IPS DF 6.9 (cell line): ENCODE data around the gene HK1.

Source experiments
- DNase-seq: peaks from one replicate; pipeline ENCODE4 v3.0.0-alpha.2; 2013; ENCODE audit warnings: low read depth, low spot score
- H3K27ac ChIP-seq: one replicate; pipeline ENCODE4 v1.5.1; 2013; ENCODE audit warnings: low read length, control low read depth
- H3K27me3 ChIP-seq: 2 replicates; pipeline ENCODE4 v1.6.1; 2013; ENCODE audit warnings: mild to moderate bottlenecking, low read length; ENCODE audit not compliant: control insufficient read depth, insufficient read depth
- H3K36me3 ChIP-seq: 2 replicates; pipeline ENCODE4 v1.6.1; 2013; ENCODE audit warnings: low read length; ENCODE audit not compliant: control insufficient read depth, insufficient read depth
- H3K4me1 ChIP-seq: 2 replicates; pipeline ENCODE4 v1.6.1; 2013; ENCODE audit warnings: low read length; ENCODE audit not compliant: control insufficient read depth, insufficient read depth
- H3K4me3 ChIP-seq: 2 replicates; pipeline ENCODE4 v1.5.1; 2013; ENCODE audit warnings: mild to moderate bottlenecking, low read length
- H3K9me3 ChIP-seq: 2 replicates; pipeline ENCODE4 v1.6.1; 2013; ENCODE audit warnings: low read length, inconsistent platforms; ENCODE audit not compliant: control insufficient read depth, insufficient read depth
- WGBS: extraction: QIAGEN DNeasy Blood & Tissue Kit; methylation state at CpG from one replicate; pipeline ENCODE4 v1.1.7; 2013; ENCODE audit warnings: mixed read lengths, missing lambda C conversion rate; ENCODE audit not compliant: insufficient read length, insufficient coverage; 5-methylcytosine and 5-hydroxymethylcytosine counted together

The HK1 gene

GRCh38 chr10:69344591-69345252 is 66.4 kb downstream of the HK1 start:
- Histone ChIP-seq H3K4me3 (no peak overlapping the region), H3K4me1 (peaks cover 9% of the 10 kb centered on the region), H3K27ac (no peak overlapping the region), H3K9me3 (no peaks in the 10 kb centered on the region), H3K27me3 (no peaks in the 10 kb centered on the region), H3K36me3 (peaks cover 2% of the 10 kb centered on the region; the same call in 1 of the 2 replicates)
- WGBS = no CpG with 5 or more reads among the region's 13 CpGs
- DNase-seq = no peak

GRCh38 chr10:69345402-69345801 is 67.1 kb downstream of the HK1 start:
- H3K4me1 ChIP-seq = peaks cover 9% of the 10 kb centered on the region
- peaks cover 2% of the 10 kb centered on the region; the same call in 1 of the 2 replicates for H3K36me3 ChIP-seq
- WGBS = no CpG with 5 or more reads among the region's 2 CpGs
- no peaks in the 10 kb centered on the region for H3K27me3 ChIP-seq
- H3K9me3 ChIP-seq = no peaks in the 10 kb centered on the region
- H3K27ac ChIP-seq = no peak overlapping the region
- DNase-seq = no peak
- H3K4me3 ChIP-seq = no peak overlapping the region

- H3K27me3 ChIP-seq = no peaks in the 10 kb centered on the region
- H3K27ac ChIP-seq = no peak overlapping the region
- H3K9me3 ChIP-seq = no peaks in the 10 kb centered on the region
- no peak overlapping the region for H3K4me3 ChIP-seq
- no peak for DNase-seq
- peaks cover 9% of the 10 kb centered on the region for H3K4me1 ChIP-seq
- WGBS = no CpG with 5 or more reads among the region's 8 CpGs
- peaks cover 2% of the 10 kb centered on the region; the same call in 1 of the 2 replicates for H3K36me3 ChIP-seq
Measured at GRCh38 chr10:69345890-69346474, 67.7 kb downstream of the HK1 start.

- peaks cover 9% of the 10 kb centered on the region for H3K4me1 ChIP-seq
- no peak for DNase-seq
- no peak overlapping the region for H3K4me3 ChIP-seq
- H3K36me3 ChIP-seq = peaks cover 2% of the 10 kb centered on the region; the same call in 1 of the 2 replicates
- no CpG with 5 or more reads among the region's 5 CpGs for WGBS
- no peak overlapping the region for H3K27ac ChIP-seq
- H3K27me3 ChIP-seq = no peaks in the 10 kb centered on the region
- H3K9me3 ChIP-seq = no peaks in the 10 kb centered on the region
Measured at GRCh38 chr10:69346776-69347175, 68.5 kb downstream of the HK1 start.

- H3K9me3 ChIP-seq = no peaks in the 10 kb centered on the region
- WGBS = no CpG with 5 or more reads among the region's 10 CpGs
- peaks cover 9% of the 10 kb centered on the region for H3K4me1 ChIP-seq
- no peak overlapping the region for H3K27ac ChIP-seq
- H3K4me3 ChIP-seq = no peak overlapping the region
- H3K27me3 ChIP-seq = no peaks in the 10 kb centered on the region
- DNase-seq = no peak
- peaks cover 1% of the 10 kb centered on the region; the same call in 1 of the 2 replicates for H3K36me3 ChIP-seq
Measured at GRCh38 chr10:69348816-69349541, 70.7 kb downstream of the HK1 start.

- Histone ChIP-seq H3K27me3 (no peaks in the 10 kb centered on the region), H3K4me3 (no peak overlapping the region), H3K36me3 (no peaks in the 10 kb centered on the region), H3K27ac (no peak overlapping the region), H3K9me3 (no peaks in the 10 kb centered on the region), H3K4me1 (peaks cover 9% of the 10 kb centered on the region)
- no peak for DNase-seq
- no CpG with 5 or more reads among the region's 3 CpGs for WGBS
Measured at GRCh38 chr10:69349542-69349888, 71.2 kb downstream of the HK1 start.

GRCh38 chr10:69351589-69351988 is 73.3 kb downstream of the HK1 start:
- Histone ChIP-seq H3K36me3 (no peaks in the 10 kb centered on the region), H3K27me3 (no peaks in the 10 kb centered on the region), H3K4me1 (no peaks in the 10 kb centered on the region), H3K9me3 (no peaks in the 10 kb centered on the region), H3K4me3 (no peak overlapping the region), H3K27ac (no peak overlapping the region)
- no peak for DNase-seq
- no CpG with 5 or more reads among the region's 4 CpGs for WGBS

- DNase-seq = no peak
- no CpG with 5 or more reads among the region's 4 CpGs for WGBS
- no peak overlapping the region for H3K27ac ChIP-seq
- H3K4me1 ChIP-seq = no peaks in the 10 kb centered on the region
- no peaks in the 10 kb centered on the region for H3K36me3 ChIP-seq
- H3K9me3 ChIP-seq = no peaks in the 10 kb centered on the region
- H3K27me3 ChIP-seq = no peaks in the 10 kb centered on the region
- H3K4me3 ChIP-seq = no peak overlapping the region
Measured at GRCh38 chr10:69352569-69353264, 74.4 kb downstream of the HK1 start.

- WGBS = no CpG with 5 or more reads among the region's 8 CpGs
Measured at GRCh38 chr10:69353977-69354635, 75.8 kb downstream of the HK1 start.

GRCh38 chr10:69356187-69356586 is 77.9 kb downstream of the HK1 start:
- DNase-seq = no peak
- H3K36me3 ChIP-seq = no peaks in the 10 kb centered on the region
- no peaks in the 10 kb centered on the region for H3K4me1 ChIP-seq
- no peak overlapping the region for H3K27ac ChIP-seq
- no CpG with 5 or more reads among the region's 2 CpGs for WGBS
- H3K27me3 ChIP-seq = no peaks in the 10 kb centered on the region
- H3K4me3 ChIP-seq = no peak overlapping the region
- H3K9me3 ChIP-seq = no peaks in the 10 kb centered on the region

More at GRCh38 chr10:69353977-69354635, 75.8 kb downstream of the HK1 start:
- no peak overlapping the region for H3K27ac ChIP-seq
- H3K4me3 ChIP-seq = no peak overlapping the region
- no peaks in the 10 kb centered on the region for H3K36me3 ChIP-seq
- no peaks in the 10 kb centered on the region for H3K4me1 ChIP-seq
- no peaks in the 10 kb centered on the region for H3K9me3 ChIP-seq
- no peak for DNase-seq
- no peaks in the 10 kb centered on the region for H3K27me3 ChIP-seq
